Measurements from ENCODE around the gene CDKN2B-AS1. TPM values are rescaled to one million over a fixed set of nuclear protein-coding genes. Genes with fewer than 3 reads are reported as not detected.

The CDKN2B-AS1 gene
- total RNA-seq, 4 donors from 2014 or later = 0.72 to 0.93 TPM; not detected in 2

- DNase-seq (ENCODE audit: low spot score) (no peak), ATAC-seq (ENCODE audit: low FRiP score) (no peak)
- no peak for TF ChIP-seq CTCF (IDR thresholded peaks at IDR 0.05)
These were observed 66.3 kb downstream of the CDKN2B-AS1 start for GRCh38 chr9:22060831-22061383.

DNA sequence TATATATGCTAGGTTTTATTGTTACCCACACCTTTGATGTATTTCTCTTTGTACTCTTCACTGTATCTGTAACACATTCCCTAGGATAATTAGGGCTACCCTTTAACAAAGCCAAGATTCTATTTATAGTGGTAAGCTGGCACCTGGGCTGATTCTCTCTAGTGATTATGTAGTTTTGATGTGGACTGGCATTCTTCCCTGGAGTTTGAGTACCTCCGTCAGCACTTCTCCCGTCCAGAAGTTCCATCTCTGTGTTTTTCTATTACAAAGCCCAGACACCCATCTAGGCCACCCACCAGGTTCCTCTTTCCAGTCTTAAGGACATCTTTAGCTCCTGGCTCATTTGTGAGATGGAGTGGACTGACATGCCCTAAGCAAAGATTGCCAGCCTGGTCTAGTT lies 70.4 kb downstream of the CDKN2B-AS1 start:
- no peak for TF ChIP-seq CTCF (IDR thresholded peaks at IDR 0.05)
- ATAC-seq (ENCODE audit: low FRiP score) (no peak), DNase-seq (ENCODE audit: low spot score) (no peak)

GRCh38 chr9:22065431-22066200 lies 71.0 kb downstream of the CDKN2B-AS1 start:
- DNase-seq (ENCODE audit: low spot score) = no peak
- no peak for ATAC-seq (ENCODE audit: low FRiP score)
- TF ChIP-seq CTCF (IDR thresholded peaks at IDR 0.05) = no peak

- no peak for ATAC-seq (ENCODE audit: low FRiP score)
- no peak for DNase-seq (ENCODE audit: low spot score)
- no peak for TF ChIP-seq CTCF (IDR thresholded peaks at IDR 0.05)
These were observed 72.6 kb downstream of the CDKN2B-AS1 start for GRCh38 chr9:22067196-22067595.

DNA sequence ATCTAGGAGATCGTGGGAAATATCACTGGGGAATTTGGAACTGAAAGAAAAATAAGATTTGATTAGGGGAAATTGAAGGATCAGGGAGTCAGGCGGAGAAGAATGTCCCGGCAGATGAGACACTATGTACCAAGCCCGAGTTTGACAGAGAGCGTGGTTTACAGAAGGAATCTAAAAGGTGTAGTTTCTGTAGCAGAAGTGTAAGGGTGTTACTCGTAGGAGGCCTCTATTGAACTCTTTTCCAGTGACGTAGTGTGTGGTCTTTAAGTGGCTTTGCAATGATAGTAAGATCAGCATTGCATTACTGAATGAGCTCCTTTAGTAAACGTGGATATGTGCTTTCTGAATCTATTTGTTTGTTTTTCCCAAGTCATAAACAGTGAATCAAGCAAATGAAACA lies 73.8 kb downstream of the CDKN2B-AS1 start:
- TF ChIP-seq CTCF (IDR thresholded peaks at IDR 0.05) = no peak
- ATAC-seq (ENCODE audit: low FRiP score) = no peak
- DNase-seq (ENCODE audit: low spot score) = no peak

GRCh38 chr9:22073349-22073748 lies 78.8 kb downstream of the CDKN2B-AS1 start:
- no peak for TF ChIP-seq CTCF (IDR thresholded peaks at IDR 0.05)
- no peak for DNase-seq (ENCODE audit: low spot score)
- ATAC-seq (ENCODE audit: low FRiP score) = no peak

GRCh38 chr9:22078081-22078480 lies 83.5 kb downstream of the CDKN2B-AS1 start:
- DNase-seq (ENCODE audit: low spot score) (no peak), ATAC-seq (ENCODE audit: low FRiP score) (no peak)
- no peak for TF ChIP-seq CTCF (IDR thresholded peaks at IDR 0.05)

Data from omental fat pad (tissue), 4 donors.